ENCODE results near the gene TTC16.

- TF ChIP-seq POLR2AphosphoS5 (IDR thresholded peaks at IDR 0.05), result no peak
- TF ChIP-seq CTCF (IDR thresholded peaks at IDR 0.05), result no peak
Observed at GRCh38 chr9:127741831-127742434, 26.1 kb downstream of the TTC16 start.
